Measurements from ENCODE around the gene TLE1.

DNA sequence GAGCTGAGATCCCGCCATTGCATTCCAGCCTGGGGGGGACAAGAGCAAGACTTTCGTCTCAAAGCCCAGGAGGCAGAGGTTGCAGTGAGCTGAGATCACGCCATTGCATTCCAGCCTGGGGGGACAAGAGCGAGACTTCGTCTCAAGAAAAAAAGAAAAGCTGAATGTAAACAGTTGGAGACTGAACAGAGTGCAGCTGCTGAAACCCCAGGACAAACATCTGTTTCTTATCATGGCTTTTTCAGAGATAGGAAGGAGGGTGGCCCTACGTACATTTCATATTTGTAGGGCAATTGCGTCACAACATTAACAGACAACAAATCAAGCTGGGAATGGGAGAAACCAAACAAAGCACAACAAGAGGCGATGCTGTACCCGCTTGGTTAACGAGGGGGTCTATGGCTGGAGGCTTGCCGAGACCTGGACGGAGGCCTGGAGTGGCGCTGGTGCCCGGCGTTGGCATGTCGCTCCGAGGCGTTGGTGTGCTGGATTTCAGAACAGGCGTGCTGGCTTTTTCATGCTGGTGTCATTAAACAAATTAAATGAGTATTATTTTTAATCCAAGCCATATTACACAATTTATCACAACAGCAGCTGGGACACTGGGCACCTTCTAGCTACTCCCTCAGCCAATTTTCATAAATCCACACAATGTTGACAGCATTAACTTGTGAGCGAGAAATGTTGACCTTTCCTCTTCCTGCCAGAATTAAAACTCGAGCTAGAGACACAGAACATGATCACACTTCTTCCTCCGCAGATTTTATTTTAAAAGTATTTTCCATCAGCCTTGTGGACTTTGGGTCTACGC lies 76.1 kb downstream of the TLE1 start:
- TF ChIP-seq, protein P1, sequence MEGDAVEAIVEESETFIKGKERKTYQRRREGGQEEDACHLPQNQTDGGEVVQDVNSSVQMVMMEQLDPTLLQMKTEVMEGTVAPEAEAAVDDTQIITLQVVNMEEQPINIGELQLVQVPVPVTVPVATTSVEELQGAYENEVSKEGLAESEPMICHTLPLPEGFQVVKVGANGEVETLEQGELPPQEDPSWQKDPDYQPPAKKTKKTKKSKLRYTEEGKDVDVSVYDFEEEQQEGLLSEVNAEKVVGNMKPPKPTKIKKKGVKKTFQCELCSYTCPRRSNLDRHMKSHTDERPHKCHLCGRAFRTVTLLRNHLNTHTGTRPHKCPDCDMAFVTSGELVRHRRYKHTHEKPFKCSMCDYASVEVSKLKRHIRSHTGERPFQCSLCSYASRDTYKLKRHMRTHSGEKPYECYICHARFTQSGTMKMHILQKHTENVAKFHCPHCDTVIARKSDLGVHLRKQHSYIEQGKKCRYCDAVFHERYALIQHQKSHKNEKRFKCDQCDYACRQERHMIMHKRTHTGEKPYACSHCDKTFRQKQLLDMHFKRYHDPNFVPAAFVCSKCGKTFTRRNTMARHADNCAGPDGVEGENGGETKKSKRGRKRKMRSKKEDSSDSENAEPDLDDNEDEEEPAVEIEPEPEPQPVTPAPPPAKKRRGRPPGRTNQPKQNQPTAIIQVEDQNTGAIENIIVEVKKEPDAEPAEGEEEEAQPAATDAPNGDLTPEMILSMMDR (conservative IDR thresholded peaks at IDR 0.05 in 1 of 2, IDR thresholded peaks at IDR 0.05 in 1 of 2; ENCODE audit: extremely low read depth in 1 of 2, insufficient read depth in 1 of 2, low read depth in 1 of 2, low read length in 2 of 2): no peak
- no peak for TF ChIP-seq EZH2 (IDR thresholded peaks at IDR 0.05; ENCODE audit: borderline replicate concordance, low read length)
